Activated CD8-positive, alpha-beta T cell treated with anti-CD3 and anti-CD28 coated beads for 36 hours (primary cell): ENCODE results near the gene ZPBP2. TPM values are rescaled to one million over a fixed set of nuclear protein-coding genes. Genes with fewer than 3 reads are reported as not detected.

Experiments
- ATAC-seq: fragments of 200-7000 bp; cut with Tn5 transposase; one replicate; pipeline ENCODE4 v1.10.0; 2021; ENCODE audit warnings: mild to moderate bottlenecking, moderate library complexity
- CTCF ChIA-PET: fragments of 350-600 bp; sonication (Branson Sonifier 250); formaldehyde crosslinking; loops from one replicate; lab custom pipeline; 2021; ENCODE audit warnings: antibody characterized with exemption; lab: Charles Lee
- POLR2A ChIA-PET: fragments of 350-600 bp; sonication (Branson Sonifier 250); formaldehyde crosslinking; loops from one replicate; lab custom pipeline; 2021; ENCODE audit warnings: antibody characterized with exemption; lab: Charles Lee
- DNase-seq: peaks from one replicate; pipeline ENCODE4 v3.0.0-alpha.2; 2020
- H3K27ac Mint-ChIP-seq: one replicate; pipeline ENCODE4 v1.8.0; 2021; ENCODE audit warnings: mild to moderate bottlenecking, mixed read lengths
- H3K27me3 Mint-ChIP-seq: one replicate; pipeline ENCODE4 v1.8.0; 2021; ENCODE audit warnings: mixed read lengths
- H3K36me3 Mint-ChIP-seq: one replicate; pipeline ENCODE4 v1.8.0; 2021; ENCODE audit warnings: low read depth, mixed read lengths
- H3K4me1 Mint-ChIP-seq: one replicate; pipeline ENCODE4 v1.8.0; 2021; ENCODE audit warnings: low read depth, mixed read lengths
- H3K4me3 Mint-ChIP-seq: one replicate; pipeline ENCODE4 v1.8.0; 2021; ENCODE audit warnings: mild to moderate bottlenecking, moderate library complexity, mixed read lengths
- H3K9me3 Mint-ChIP-seq: one replicate; pipeline ENCODE4 v1.8.0; 2021; ENCODE audit warnings: mixed read lengths
- intact Hi-C: fragments of 100-400 bp; cut with micrococcal nuclease; formaldehyde crosslinking; loops from one replicate; pipeline ENCODE4 v1.10.0; 2022
- total RNA-seq, 2 experiments: library from RNA; stranded (reverse); gene quantifications; one replicate each; pipeline ENCODE4 v1.2.3, GENCODE V29; 2021
- TF ChIP-seq, protein P1 (sequence below): fragments of 200-600 bp; IDR thresholded peaks from one replicate; pipeline ENCODE4 v1.8.0; 2022; ENCODE audit warnings: antibody characterized with exemption, mild to moderate bottlenecking

The ZPBP2 gene
- total RNA-seq, 2 experiments from 2014 or later: not detected

DNA sequence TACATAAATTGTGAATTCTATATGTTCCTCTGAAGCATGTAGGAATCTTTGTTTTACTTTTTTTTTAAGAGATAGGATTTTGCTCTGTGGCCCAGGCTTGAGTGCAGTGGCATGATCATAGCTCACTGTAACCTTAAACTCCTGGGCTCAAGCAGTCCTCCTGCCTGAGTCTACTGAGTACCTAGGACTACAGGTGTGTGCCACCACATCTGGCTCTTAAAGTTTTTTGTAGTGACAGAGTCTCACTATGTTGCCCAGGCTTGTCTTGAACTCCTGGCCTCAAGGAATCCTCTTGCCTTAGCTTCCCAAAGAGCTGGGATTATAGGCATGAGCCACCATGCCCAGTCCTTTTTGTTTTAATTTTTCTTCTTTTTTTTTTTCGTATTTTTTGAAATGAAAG is 29.2 kb upstream of the ZPBP2 start:
- H3K27me3 Mint-ChIP-seq: no peaks in the 10 kb centered on the region
- ChIA-PET CTCF (no interaction called here), POLR2A (interaction anchor here (1.0 to 2.2 kb wide), 4 partner anchors 14 to 31 kb away, joined by 3 to 5 read pairs (median 4); no protein-coding TSS in a partner anchor)
- no peak overlapping the region for H3K27ac Mint-ChIP-seq
- ATAC-seq: no peak
- H3K36me3 Mint-ChIP-seq: peaks cover 74% of the 10 kb centered on the region
- intact Hi-C loops: no loop called here
- DNase-seq: no peak
- H3K4me3 Mint-ChIP-seq: no peak overlapping the region
- TF ChIP-seq, protein P1, sequence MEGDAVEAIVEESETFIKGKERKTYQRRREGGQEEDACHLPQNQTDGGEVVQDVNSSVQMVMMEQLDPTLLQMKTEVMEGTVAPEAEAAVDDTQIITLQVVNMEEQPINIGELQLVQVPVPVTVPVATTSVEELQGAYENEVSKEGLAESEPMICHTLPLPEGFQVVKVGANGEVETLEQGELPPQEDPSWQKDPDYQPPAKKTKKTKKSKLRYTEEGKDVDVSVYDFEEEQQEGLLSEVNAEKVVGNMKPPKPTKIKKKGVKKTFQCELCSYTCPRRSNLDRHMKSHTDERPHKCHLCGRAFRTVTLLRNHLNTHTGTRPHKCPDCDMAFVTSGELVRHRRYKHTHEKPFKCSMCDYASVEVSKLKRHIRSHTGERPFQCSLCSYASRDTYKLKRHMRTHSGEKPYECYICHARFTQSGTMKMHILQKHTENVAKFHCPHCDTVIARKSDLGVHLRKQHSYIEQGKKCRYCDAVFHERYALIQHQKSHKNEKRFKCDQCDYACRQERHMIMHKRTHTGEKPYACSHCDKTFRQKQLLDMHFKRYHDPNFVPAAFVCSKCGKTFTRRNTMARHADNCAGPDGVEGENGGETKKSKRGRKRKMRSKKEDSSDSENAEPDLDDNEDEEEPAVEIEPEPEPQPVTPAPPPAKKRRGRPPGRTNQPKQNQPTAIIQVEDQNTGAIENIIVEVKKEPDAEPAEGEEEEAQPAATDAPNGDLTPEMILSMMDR: no peak
- peaks cover 47% of the 10 kb centered on the region for H3K4me1 Mint-ChIP-seq
- H3K9me3 Mint-ChIP-seq: peaks cover 21% of the 10 kb centered on the region

DNA sequence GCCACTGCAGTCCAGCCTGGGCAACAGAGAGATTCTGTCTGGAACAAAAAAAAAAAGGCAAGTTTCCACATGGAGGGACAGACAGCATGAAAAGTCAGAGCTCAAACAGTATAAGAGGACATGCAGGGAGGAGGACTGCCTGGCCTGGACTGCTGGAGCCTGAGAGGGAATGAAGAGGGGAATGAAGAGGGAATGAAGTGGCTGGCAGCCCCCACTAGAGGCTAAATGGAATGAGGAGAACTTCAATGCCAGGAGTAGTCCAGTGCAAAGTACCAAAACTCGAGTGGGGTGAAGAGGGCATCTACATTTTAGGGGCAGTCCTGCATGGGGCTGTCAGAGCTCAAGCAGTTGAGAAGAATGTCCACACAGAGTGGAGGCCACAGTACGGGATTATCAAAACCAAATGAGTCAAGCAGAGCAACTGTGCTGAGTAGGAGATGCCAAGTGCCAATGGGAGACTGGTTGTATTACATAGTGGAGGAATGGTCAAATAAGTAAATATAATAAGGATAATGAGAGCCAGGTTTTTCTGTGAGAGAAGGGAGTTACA is 26.8 kb upstream of the ZPBP2 start:
- POLR2A ChIA-PET: interaction anchor here (1.0 to 1.2 kb wide), 2 partner anchors 10 to 19 kb away, joined by 3 to 5 read pairs; no protein-coding TSS in a partner anchor
- Mint-ChIP-seq H3K9me3 (peaks cover 10% of the 10 kb centered on the region), H3K27ac (peak overlapping the region; percentile 55), H3K4me1 (peaks cover 51% of the 10 kb centered on the region), H3K4me3 (no peak overlapping the region), H3K27me3 (no peaks in the 10 kb centered on the region), H3K36me3 (peaks cover 61% of the 10 kb centered on the region)
- DNase-seq: no peak
- ATAC-seq: no peak
- TF ChIP-seq, protein P1: no peak
- CTCF ChIA-PET: no interaction called here
- intact Hi-C loops: loop anchor here (5.0 kb wide), 1 partner anchor 49 kb away; no protein-coding TSS in a partner anchor

DNA sequence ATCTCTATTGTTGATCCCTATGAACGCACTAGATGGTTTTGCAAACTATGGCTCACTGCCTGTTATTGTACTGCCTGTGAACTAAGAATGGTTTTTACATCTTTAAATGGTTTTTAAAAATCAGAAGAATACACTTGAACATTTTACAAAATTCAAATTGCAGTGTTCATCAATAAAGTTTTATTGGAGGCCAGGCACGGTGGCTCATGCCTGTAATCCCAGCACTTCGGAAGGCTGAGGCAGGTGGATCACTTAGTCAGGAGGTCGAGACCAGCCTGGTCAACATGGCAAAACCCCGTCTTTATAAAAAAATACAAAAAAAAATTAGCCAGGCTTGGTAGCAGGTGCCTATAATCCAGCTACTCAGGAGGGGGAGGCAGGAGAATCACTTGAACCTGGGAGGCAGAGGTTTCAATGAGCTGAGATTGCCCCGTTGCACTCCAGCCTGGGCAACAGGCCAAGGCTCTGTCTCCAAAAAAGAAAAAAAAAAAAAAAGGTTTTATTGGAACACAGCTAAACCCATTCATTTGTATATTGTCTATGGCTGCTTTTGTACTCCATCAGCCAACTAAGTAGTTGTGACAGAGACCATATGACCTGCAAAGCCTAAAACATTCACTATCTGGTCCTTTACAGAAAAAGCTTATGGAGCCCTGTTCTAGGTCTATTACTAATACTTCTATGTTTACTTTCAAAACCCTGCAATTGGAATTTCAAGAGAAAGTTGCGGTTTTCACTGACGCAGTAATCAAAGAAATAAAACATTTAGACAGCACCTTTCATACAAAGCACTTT is 22.8 kb upstream of the ZPBP2 start:
- H3K4me3 Mint-ChIP-seq: no peak overlapping the region
- peak overlapping the region; percentile 90 for H3K27ac Mint-ChIP-seq
- POLR2A ChIA-PET: interaction anchor here (1.0 to 1.6 kb wide), 6 partner anchors 11 to 67 kb away, joined by 3 to 5 read pairs (median 4); no protein-coding TSS in a partner anchor
- intact Hi-C loops: no loop called here
- TF ChIP-seq, protein P1: no peak
- H3K9me3 Mint-ChIP-seq: no peaks in the 10 kb centered on the region
- CTCF ChIA-PET: interaction anchor here (1.0 to 1.9 kb wide), 4 partner anchors 16 to 297 kb away, joined by 3 to 4 read pairs (median 3); partner anchors contain the start of gene PSMD3
- ATAC-seq (no peak), DNase-seq (no peak)
- peaks cover 69% of the 10 kb centered on the region for H3K4me1 Mint-ChIP-seq
- H3K27me3 Mint-ChIP-seq: no peaks in the 10 kb centered on the region
- H3K36me3 Mint-ChIP-seq: peaks cover 39% of the 10 kb centered on the region

DNA sequence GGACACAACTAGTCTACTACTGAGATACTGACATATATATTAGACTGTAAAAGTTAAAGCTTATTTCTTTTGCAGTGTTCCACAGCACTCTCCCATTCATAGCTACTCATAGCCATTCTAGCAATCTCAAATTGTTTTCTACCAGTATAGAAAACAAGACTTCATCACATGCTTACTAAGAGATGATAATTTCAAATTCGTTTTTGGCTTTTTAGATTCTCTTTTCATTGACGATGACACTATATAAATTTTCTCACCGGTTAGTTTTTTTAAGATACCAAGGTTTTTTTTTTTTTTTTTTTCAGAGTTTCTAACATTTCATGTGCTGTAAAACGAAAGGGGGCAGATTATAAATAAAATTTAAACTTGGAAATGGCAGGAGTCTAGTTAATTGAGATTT is 21.8 kb upstream of the ZPBP2 start:
- no peak for ATAC-seq
- intact Hi-C loops: no loop called here
- H3K27me3 Mint-ChIP-seq: no peaks in the 10 kb centered on the region
- H3K27ac Mint-ChIP-seq: peak overlapping the region; percentile 17
- TF ChIP-seq, protein P1: no peak
- H3K9me3 Mint-ChIP-seq: no peaks in the 10 kb centered on the region
- H3K4me3 Mint-ChIP-seq: no peak overlapping the region
- peaks cover 33% of the 10 kb centered on the region for H3K36me3 Mint-ChIP-seq
- no peak for DNase-seq
- ChIA-PET POLR2A (interaction anchor here (0.9 to 1.5 kb wide), 5 partner anchors 10 to 91 kb away, joined by 3 to 5 read pairs (median 4); no protein-coding TSS in a partner anchor), CTCF (interaction anchor here (1.0 to 1.9 kb wide), 7 partner anchors 11 to 224 kb away, joined by 3 to 5 read pairs (median 3); partner anchors contain the start of genes IKZF3 and PSMD3)
- peaks cover 65% of the 10 kb centered on the region for H3K4me1 Mint-ChIP-seq
